ENCODE results near the gene PABPC1L.

Gene PABPC1L

DNA sequence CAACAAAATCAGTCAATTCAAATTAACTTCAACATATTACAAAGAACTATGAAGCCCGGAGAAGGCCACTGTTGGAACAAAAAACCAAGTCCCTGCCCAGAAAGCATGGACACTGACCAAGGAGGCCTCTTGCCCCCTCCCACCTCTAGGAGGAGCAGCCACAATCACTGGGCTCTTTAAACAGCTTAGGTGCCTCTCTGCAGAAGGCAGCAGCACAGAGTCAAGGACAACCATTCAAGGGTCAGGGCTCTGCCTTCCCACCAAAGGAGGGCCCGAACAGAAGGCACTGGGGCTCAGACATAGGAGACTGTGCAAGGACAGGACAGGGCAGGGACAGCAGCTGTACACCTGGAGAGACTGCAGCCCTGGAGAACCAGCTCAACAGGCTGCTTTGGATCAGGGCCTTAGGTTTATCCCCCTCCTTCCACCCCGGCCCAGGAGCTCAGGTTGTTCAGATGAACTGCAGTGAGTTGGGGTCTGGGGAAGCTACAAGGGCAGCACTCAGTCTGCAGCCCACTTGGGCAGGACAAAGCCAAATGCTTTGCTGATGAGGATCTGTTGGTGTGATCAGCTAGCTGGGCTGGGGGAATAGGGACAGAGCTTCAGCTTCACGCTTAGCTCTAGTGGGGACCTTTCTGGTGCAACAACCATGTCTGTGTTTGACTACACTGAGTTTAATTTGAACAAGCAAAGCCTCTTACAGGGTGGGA, 32.6 kb downstream of the PABPC1L start:
- DNase-seq (ENCODE audit: low read depth, low spot score) = no peak
- H3K36me3 ChIP-seq (ENCODE audit: insufficient read depth, low read length) = peaks cover 55% of the 10 kb centered on the region
- H3K9me3 ChIP-seq (ENCODE audit: low read depth, low read length) = no peaks in the 10 kb centered on the region
- H3K9ac ChIP-seq (ENCODE audit: insufficient read length) = no peak overlapping the region
- TF ChIP-seq POLR2AphosphoS5 (IDR thresholded peaks at IDR 0.05; ENCODE audit: borderline replicate concordance, low read depth, low read length) (no peak), FOXP2 (optimal IDR thresholded peaks at IDR 0.05; ENCODE audit: control extremely low read depth, extremely low read length, insufficient read depth) (no peak), EZH2 (IDR thresholded peaks at IDR 0.05) (no peak)
- no peak overlapping the region for H3K27ac ChIP-seq
- H3K4me3 ChIP-seq = no peak overlapping the region

DNA sequence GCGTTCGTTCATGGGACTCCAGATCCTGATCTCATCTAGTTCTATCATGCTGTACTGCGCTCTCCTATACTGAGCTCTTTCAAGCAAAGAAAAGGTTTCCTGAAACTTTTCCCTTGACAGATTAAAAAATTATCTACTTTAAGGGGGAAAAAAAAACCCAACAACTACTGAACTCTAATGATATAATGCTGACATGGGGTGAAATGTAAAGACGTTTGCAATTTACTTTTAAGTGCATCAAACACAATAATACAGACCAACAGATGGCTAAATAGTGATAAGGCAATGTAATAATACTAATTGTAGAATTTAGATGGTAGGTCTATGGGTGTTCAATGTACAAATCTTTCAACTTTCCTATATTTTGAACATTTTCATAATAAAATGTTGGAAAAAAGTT, 34.0 kb downstream of the PABPC1L start:
- Histone ChIP-seq H3K27ac (no peak overlapping the region), H3K36me3 (ENCODE audit: insufficient read depth, low read length) (peaks cover 65% of the 10 kb centered on the region)
- no peak for TF ChIP-seq POLR2AphosphoS5 (IDR thresholded peaks at IDR 0.05; ENCODE audit: borderline replicate concordance, low read depth, low read length)
- no peak for TF ChIP-seq EZH2 (IDR thresholded peaks at IDR 0.05)
- TF ChIP-seq FOXP2 (optimal IDR thresholded peaks at IDR 0.05; ENCODE audit: control extremely low read depth, extremely low read length, insufficient read depth) = no peak

DNA sequence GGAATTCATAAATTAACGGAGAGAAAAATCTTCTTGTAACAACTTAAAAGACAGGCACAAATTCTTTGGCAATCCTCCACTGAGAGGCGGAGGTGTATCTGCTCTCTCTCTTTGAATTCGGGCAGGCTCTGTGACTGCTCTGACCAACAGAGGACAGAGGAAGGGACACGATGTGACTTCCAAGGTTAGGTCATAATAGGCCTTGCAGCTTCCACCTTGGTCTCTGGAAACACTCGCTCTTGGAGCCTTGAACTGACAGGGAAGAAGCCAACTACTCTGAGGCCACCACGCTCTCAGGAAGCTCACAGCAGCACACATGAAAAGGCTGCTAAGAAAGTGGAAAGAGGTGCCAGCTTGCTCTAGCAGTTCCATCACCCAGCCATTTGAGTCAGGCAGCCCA, 35.4 kb downstream of the PABPC1L start:
- no peak overlapping the region for H3K9ac ChIP-seq (ENCODE audit: insufficient read length)
- DNase-seq (ENCODE audit: low read depth, low spot score) = no peak
- TF ChIP-seq EZH2 (IDR thresholded peaks at IDR 0.05) (no peak), FOXP2 (optimal IDR thresholded peaks at IDR 0.05; ENCODE audit: control extremely low read depth, extremely low read length, insufficient read depth) (no peak), POLR2AphosphoS5 (IDR thresholded peaks at IDR 0.05; ENCODE audit: borderline replicate concordance, low read depth, low read length) (no peak)
- no peaks in the 10 kb centered on the region for H3K9me3 ChIP-seq (ENCODE audit: low read depth, low read length)
- H3K36me3 ChIP-seq (ENCODE audit: insufficient read depth, low read length) = peaks cover 74% of the 10 kb centered on the region
- no peak overlapping the region for H3K4me3 ChIP-seq
- H3K27ac ChIP-seq = no peak overlapping the region

More for the DNA sequence above, 34.0 kb downstream of the PABPC1L start:
- Histone ChIP-seq H3K9ac (ENCODE audit: insufficient read length) (no peak overlapping the region), H3K9me3 (ENCODE audit: low read depth, low read length) (no peaks in the 10 kb centered on the region), H3K4me3 (no peak overlapping the region)
- no peak for DNase-seq (ENCODE audit: low read depth, low spot score)

DNA sequence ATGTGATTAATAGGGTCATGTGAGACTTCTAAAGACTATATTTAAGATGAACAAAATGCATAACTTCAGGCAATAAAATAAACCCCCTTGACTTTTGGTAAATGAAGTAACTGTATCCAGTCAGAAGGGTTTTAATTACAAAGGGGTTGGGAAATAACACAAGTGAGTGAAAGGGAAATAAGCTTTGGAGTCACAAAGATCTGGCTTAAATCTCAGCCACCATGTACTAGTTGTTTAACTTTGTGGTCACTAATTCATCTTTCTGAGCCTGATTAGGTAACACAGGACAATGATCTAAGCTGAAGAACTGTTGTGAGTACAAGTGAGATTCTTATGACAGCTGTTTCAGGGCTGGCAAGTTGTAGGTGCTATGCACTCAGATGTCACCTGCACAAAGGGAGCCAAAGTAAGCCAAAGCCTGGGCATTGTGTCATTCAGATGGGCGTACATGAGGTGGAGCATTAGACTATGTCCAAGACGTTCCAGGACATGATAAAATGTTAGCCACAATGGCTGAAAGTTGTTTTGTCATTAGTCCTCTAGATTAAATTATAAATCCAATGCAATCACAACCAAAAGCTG, 36.5 kb downstream of the PABPC1L start:
- Histone ChIP-seq H3K36me3 (ENCODE audit: insufficient read depth, low read length) (peaks cover 85% of the 10 kb centered on the region), H3K9me3 (ENCODE audit: low read depth, low read length) (no peaks in the 10 kb centered on the region), H3K9ac (ENCODE audit: insufficient read length) (no peak overlapping the region)

DNA sequence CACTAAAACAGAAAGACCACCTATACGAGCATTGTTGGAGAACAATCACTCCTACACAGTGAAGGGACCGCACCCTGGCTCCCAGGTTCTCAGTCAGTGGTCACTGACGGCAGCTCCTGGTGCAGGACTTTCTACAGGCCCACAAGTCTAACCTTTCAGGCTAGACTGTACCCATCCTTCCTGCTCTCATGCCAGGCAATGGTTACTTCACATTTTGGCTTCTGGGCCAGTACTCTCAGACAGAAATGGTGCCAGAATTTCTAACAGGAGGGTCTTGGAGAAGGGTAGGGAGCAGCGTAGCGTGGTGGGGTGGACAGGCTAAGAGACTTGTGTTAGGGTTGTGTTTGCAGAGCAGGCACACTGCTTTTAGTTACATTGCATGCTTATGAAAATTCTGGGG, 38.2 kb downstream of the PABPC1L start:
- DNase-seq (ENCODE audit: low read depth, low spot score) = no peak
- TF ChIP-seq EZH2 (IDR thresholded peaks at IDR 0.05) = no peak
- no peak for TF ChIP-seq POLR2AphosphoS5 (IDR thresholded peaks at IDR 0.05; ENCODE audit: borderline replicate concordance, low read depth, low read length)
- TF ChIP-seq FOXP2 (optimal IDR thresholded peaks at IDR 0.05; ENCODE audit: control extremely low read depth, extremely low read length, insufficient read depth) = no peak
- Histone ChIP-seq H3K36me3 (ENCODE audit: insufficient read depth, low read length) (peaks cover 86% of the 10 kb centered on the region), H3K27ac (no peak overlapping the region), H3K9me3 (ENCODE audit: low read depth, low read length) (no peaks in the 10 kb centered on the region), H3K9ac (ENCODE audit: insufficient read length) (no peak overlapping the region), H3K4me3 (no peak overlapping the region)

More for the DNA sequence above, 36.5 kb downstream of the PABPC1L start:
- TF ChIP-seq POLR2AphosphoS5 (IDR thresholded peaks at IDR 0.05; ENCODE audit: borderline replicate concordance, low read depth, low read length) = no peak
- no peak for TF ChIP-seq FOXP2 (optimal IDR thresholded peaks at IDR 0.05; ENCODE audit: control extremely low read depth, extremely low read length, insufficient read depth)
- no peak for TF ChIP-seq EZH2 (IDR thresholded peaks at IDR 0.05)
- no peak for DNase-seq (ENCODE audit: low read depth, low spot score)
- H3K4me3 ChIP-seq = no peak overlapping the region
- H3K27ac ChIP-seq = no peak overlapping the region

DNA sequence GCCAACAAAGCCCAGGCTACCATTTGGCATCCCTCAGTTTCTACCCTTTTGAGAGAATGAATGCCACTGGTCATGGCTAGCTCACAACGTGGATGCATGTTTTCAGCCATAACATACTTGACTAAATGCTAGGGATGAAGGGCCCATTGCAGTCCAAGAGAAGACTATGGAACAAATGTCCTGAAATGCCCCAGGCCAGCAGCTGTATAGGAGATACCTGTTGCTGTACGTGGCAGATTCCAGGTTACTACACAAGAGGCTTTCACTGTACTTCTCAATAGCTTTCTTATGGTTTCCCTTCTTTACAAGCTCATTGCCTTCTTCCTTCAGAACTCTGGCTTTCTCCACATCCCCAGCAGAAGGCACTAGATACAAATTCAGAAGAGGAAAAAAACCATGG, 38.7 kb downstream of the PABPC1L start:
- Histone ChIP-seq H3K36me3 (ENCODE audit: insufficient read depth, low read length) (peaks cover 86% of the 10 kb centered on the region), H3K9me3 (ENCODE audit: low read depth, low read length) (no peaks in the 10 kb centered on the region), H3K27ac (no peak overlapping the region), H3K4me3 (no peak overlapping the region), H3K9ac (ENCODE audit: insufficient read length) (no peak overlapping the region)
- no peak for DNase-seq (ENCODE audit: low read depth, low spot score)
- no peak for TF ChIP-seq FOXP2 (optimal IDR thresholded peaks at IDR 0.05; ENCODE audit: control extremely low read depth, extremely low read length, insufficient read depth)
- no peak for TF ChIP-seq POLR2AphosphoS5 (IDR thresholded peaks at IDR 0.05; ENCODE audit: borderline replicate concordance, low read depth, low read length)
- no peak for TF ChIP-seq EZH2 (IDR thresholded peaks at IDR 0.05)

DNA sequence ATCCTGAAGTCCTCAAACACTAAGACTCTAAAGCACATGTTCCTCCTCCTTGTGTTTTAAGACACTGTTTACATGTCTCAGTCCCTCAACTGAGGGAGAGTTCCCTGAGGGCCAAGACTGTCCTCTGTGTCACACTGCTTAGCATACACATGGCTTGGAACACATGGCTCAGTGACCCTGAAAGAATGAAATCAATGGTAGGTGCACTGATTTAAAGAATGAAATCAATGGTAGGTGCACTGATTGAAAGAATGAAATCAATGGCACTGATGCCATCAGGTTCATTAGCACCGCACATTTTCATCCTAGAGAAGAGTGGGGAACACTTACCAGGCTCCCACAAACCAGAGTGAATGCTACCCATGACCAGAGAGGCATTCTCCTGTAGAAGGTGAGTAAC, 40.5 kb downstream of the PABPC1L start:
- no peak overlapping the region for H3K27ac ChIP-seq
- TF ChIP-seq FOXP2 (optimal IDR thresholded peaks at IDR 0.05; ENCODE audit: control extremely low read depth, extremely low read length, insufficient read depth) (no peak), POLR2AphosphoS5 (IDR thresholded peaks at IDR 0.05; ENCODE audit: borderline replicate concordance, low read depth, low read length) (no peak), EZH2 (IDR thresholded peaks at IDR 0.05) (no peak)
- DNase-seq (ENCODE audit: low read depth, low spot score) = no peak
- H3K36me3 ChIP-seq (ENCODE audit: insufficient read depth, low read length) = peaks cover 89% of the 10 kb centered on the region
- H3K9ac ChIP-seq (ENCODE audit: insufficient read length) = no peak overlapping the region
- no peak overlapping the region for H3K4me3 ChIP-seq
- H3K9me3 ChIP-seq (ENCODE audit: low read depth, low read length) = no peaks in the 10 kb centered on the region

DNA sequence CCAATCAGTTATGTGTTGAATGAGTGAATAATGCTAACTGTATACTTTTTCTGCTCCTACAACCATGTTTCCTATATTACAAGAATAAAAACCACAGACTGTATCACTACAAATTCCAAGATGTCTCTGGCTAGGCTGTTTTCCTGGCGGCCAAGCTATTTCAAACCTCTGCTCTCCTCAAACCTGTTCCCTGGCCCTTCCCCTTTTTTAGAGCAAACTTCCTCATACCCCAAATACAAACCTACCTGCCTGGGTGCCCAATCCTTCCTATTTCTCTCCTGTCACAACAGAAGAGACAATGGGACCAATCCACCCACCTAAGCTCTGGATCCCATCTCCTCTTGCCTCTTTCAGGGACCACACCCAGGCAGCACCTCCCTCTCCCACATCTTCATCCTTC, 42.9 kb downstream of the PABPC1L start:
- H3K27ac ChIP-seq = no peak overlapping the region
- peaks cover 81% of the 10 kb centered on the region for H3K36me3 ChIP-seq (ENCODE audit: insufficient read depth, low read length)

More for the DNA sequence above, 42.9 kb downstream of the PABPC1L start:
- Histone ChIP-seq H3K4me3 (no peak overlapping the region), H3K9me3 (ENCODE audit: low read depth, low read length) (no peaks in the 10 kb centered on the region), H3K9ac (ENCODE audit: insufficient read length) (no peak overlapping the region)
- DNase-seq (ENCODE audit: low read depth, low spot score) = no peak
- TF ChIP-seq FOXP2 (optimal IDR thresholded peaks at IDR 0.05; ENCODE audit: control extremely low read depth, extremely low read length, insufficient read depth) (no peak), EZH2 (IDR thresholded peaks at IDR 0.05) (no peak), POLR2AphosphoS5 (IDR thresholded peaks at IDR 0.05; ENCODE audit: borderline replicate concordance, low read depth, low read length) (no peak)

Data from SK-N-MC (cell line).